ENCODE data around the gene TMC7. TPM values are rescaled to one million over a fixed set of nuclear protein-coding genes. Genes with fewer than 3 reads are reported as not detected.

Gene TMC7
- total and polyA plus RNA-seq, 9 of the 15 experiments (the other 6 are each of a cell fraction or from before 2014, with no cell fraction given), result 0.08 to 2.0 (median 1.5) TPM

DNA sequence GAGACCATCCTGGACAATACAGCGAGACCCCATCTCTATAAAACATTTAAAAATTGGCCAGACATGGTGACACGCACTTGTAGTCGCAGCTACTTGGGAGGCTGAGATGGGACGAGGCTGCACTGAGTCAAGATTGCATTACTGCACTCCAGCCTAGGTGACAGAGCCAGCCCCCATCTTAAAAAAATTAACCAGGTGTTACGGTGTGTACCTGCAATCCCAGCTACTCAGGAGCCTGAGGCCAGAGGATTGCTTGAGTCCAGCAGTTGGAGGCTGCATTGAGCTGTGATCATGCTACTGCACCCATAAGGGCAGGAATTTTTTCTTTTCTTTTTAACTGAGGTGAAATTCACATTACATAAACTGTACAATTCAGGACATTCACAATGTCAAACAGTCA, 16.9 kb upstream of the TMC7 start (continued):
- TF ChIP-seq MEF2D (tag; conservative IDR thresholded peaks at IDR 0.05; ENCODE audit: low read depth) (no peak), NCOA4 (IDR thresholded peaks at IDR 0.05; ENCODE audit: partially characterized antibody) (no peak)

GRCh38 chr16:18969050-18969854, 14.5 kb upstream of the TMC7 start:
- Histone ChIP-seq H3K36me3 (ENCODE audit: control insufficient read depth, insufficient read depth, low read length) (no peaks in the 10 kb centered on the region), H2AFZ (ENCODE audit: low read depth, low read length) (peak overlapping the region; percentile 35), H3K4me3 (no peak overlapping the region), H3K27me3 (ENCODE audit: control insufficient read depth in 2 of 2, insufficient read depth in 2 of 2, low read length in 2 of 2) (peaks cover 3 to 5% of the 10 kb centered on the region in 2 experiments; a peak in 3 of 5 replicates), H3K79me2 (ENCODE audit: control insufficient read depth, insufficient read depth, low read length) (no peaks in the 10 kb centered on the region), H3K9ac (ENCODE audit: insufficient read depth in 1 of 2, low read depth in 2 of 2, low read length in 2 of 2) (no peak overlapping the region), H4K20me1 (replicated peaks; ENCODE audit: control insufficient read depth, insufficient read depth, low read length) (no peaks in the 10 kb centered on the region), H3K4me2 (ENCODE audit: insufficient read depth, low read length) (peak overlapping the region; percentile 17; the same call in 1 of the 2 replicates), H3K9me1 (ENCODE audit: control insufficient read depth, insufficient read depth, low read length) (no peaks in the 10 kb centered on the region), H3K27ac (ENCODE audit: extremely low read depth, low read depth, low read length) (no peak overlapping the region), H3K9me3 (replicated peaks; ENCODE audit: control insufficient read depth, insufficient read depth, low read depth, low read length) (no peaks in the 10 kb centered on the region), H3K4me1 (replicated peaks in 1 of 2; ENCODE audit: control insufficient read depth in 2 of 2, insufficient read depth in 2 of 2, low read length in 2 of 2) (no peaks in the 10 kb centered on the region)
- in situ Hi-C loops (cut with MboI), result no loop called here
- no TSS peak for BruUV-seq (replicated peaks)
- ChIA-PET CTCF (ENCODE audit: low intra/inter-chr PET ratio) (interaction anchor here (1.2 to 1.5 kb wide), 2 partner anchors 29 to 167 kb away, joined by 4 to 8 read pairs; no protein-coding TSS in a partner anchor), POLR2A (interaction anchor here (2.6 kb wide), 1 partner anchor 179 kb away, joined by 8 read pairs; the partner anchor contains the start of gene RPS15A)
- 10% methylated on average over 18 of the region's 18 CpGs for WGBS (ENCODE audit: insufficient coverage, low coverage, missing lambda C conversion rate)
- FAIRE-seq, result peak; percentile 93
- intact Hi-C loops (cut with micrococcal nuclease), result loop anchor here (1.0 kb wide), 1 partner anchor 168 kb away; the partner anchor contains the start of gene ARL6IP1
- DNase-seq (ENCODE audit: extremely low read depth in 1 of 4, low spot score in 3 of 4), result peak; percentile 82 to 87 (median 84)
- peak; percentile 98 for ATAC-seq
- TF ChIP-seq MAFG (tag; conservative IDR thresholded peaks at IDR 0.05), result 0 out of 2 replicates have a peak, but pooled peaks have one; percentile 19
- peak; percentile 77 to 94 for TF ChIP-seq RAD21 (CRISPR knock-in tag; conservative IDR thresholded peaks at IDR 0.05 in 1 of 2, IDR thresholded peaks at IDR 0.05 in 1 of 2)
- peak in 1 of 2 experiments; percentile 33; a peak in 1 of 4 replicates for TF ChIP-seq RCOR1 (IDR thresholded peaks at IDR 0.05; ENCODE audit: borderline replicate concordance in 1 of 2, low read depth in 2 of 2, low read length in 2 of 2)
- 0 out of 2 replicates have a peak, but pooled peaks have one; percentile 19 for TF ChIP-seq SOX6 (IDR thresholded peaks at IDR 0.05)
- TF ChIP-seq BMI1 (IDR thresholded peaks at IDR 0.05; ENCODE audit: low read length), result peak; percentile 36; the same call in 1 of the 2 replicates
- TF ChIP-seq PRMT5 (CRISPR knock-in tag; IDR thresholded peaks at IDR 0.05), result no peak
- TF ChIP-seq DPF2 (IDR thresholded peaks at IDR 0.05), result no peak
- peak; percentile 66 for TF ChIP-seq DEAF1 (CRISPR knock-in tag; IDR thresholded peaks at IDR 0.05)
- TF ChIP-seq HDAC6 (IDR thresholded peaks at IDR 0.05; ENCODE audit: low read depth, low read length), result no peak
- TF ChIP-seq ZNF316 (IDR thresholded peaks at IDR 0.05), result peak; percentile 50; the same call in 1 of the 2 replicates
- TF ChIP-seq STAG1 (CRISPR knock-in tag; IDR thresholded peaks at IDR 0.05; ENCODE audit: borderline replicate concordance), result peak; percentile 29; the same call in 1 of the 2 replicates
- peak; percentile 48 for TF ChIP-seq ZNF384 (IDR thresholded peaks at IDR 0.05; ENCODE audit: low read depth, low read length)
- TF ChIP-seq ASH1L (IDR thresholded peaks at IDR 0.05; ENCODE audit: borderline replicate concordance, low read depth, partially characterized antibody), result no peak
- TF ChIP-seq, protein P1, sequence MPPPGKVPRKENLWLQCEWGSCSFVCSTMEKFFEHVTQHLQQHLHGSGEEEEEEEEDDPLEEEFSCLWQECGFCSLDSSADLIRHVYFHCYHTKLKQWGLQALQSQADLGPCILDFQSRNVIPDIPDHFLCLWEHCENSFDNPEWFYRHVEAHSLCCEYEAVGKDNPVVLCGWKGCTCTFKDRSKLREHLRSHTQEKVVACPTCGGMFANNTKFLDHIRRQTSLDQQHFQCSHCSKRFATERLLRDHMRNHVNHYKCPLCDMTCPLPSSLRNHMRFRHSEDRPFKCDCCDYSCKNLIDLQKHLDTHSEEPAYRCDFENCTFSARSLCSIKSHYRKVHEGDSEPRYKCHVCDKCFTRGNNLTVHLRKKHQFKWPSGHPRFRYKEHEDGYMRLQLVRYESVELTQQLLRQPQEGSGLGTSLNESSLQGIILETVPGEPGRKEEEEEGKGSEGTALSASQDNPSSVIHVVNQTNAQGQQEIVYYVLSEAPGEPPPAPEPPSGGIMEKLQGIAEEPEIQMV (tag; conservative IDR thresholded peaks at IDR 0.05; ENCODE audit: low read depth), result 0 out of 2 replicates have a peak, but pooled peaks have one; percentile 17

Measured in K562 (cell line).